SW 1271 (cell line): ENCODE measurements around the gene OTOG.

ENCODE experiments used
- DNase-seq, 2 experiments: peaks; one replicate each; lab custom pipeline; 2025; lab: John Stamatoyannopoulos, UW

Gene OTOG, protein sequence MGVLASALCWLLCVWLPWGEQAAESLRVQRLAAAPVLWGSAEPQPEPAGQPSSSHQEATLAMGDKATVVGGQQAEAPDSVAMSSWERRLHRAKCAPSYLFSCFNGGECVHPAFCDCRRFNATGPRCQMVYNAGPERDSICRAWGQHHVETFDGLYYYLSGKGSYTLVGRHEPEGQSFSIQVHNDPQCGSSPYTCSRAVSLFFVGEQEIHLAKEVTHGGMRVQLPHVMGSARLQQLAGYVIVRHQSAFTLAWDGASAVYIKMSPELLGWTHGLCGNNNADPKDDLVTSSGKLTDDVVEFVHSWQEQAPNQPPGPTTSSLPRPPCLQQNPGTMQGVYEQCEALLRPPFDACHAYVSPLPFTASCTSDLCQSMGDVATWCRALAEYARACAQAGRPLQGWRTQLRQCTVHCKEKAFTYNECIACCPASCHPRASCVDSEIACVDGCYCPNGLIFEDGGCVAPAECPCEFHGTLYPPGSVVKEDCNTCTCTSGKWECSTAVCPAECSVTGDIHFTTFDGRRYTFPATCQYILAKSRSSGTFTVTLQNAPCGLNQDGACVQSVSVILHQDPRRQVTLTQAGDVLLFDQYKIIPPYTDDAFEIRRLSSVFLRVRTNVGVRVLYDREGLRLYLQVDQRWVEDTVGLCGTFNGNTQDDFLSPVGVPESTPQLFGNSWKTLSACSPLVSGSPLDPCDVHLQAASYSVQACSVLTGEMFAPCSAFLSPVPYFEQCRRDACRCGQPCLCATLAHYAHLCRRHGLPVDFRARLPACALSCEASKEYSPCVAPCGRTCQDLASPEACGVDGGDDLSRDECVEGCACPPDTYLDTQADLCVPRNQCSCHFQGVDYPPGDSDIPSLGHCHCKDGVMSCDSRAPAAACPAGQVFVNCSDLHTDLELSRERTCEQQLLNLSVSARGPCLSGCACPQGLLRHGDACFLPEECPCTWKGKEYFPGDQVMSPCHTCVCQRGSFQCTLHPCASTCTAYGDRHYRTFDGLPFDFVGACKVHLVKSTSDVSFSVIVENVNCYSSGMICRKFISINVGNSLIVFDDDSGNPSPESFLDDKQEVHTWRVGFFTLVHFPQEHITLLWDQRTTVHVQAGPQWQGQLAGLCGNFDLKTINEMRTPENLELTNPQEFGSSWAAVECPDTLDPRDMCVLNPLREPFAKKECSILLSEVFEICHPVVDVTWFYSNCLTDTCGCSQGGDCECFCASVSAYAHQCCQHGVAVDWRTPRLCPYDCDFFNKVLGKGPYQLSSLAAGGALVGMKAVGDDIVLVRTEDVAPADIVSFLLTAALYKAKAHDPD (N-terminal part only)

DNA sequence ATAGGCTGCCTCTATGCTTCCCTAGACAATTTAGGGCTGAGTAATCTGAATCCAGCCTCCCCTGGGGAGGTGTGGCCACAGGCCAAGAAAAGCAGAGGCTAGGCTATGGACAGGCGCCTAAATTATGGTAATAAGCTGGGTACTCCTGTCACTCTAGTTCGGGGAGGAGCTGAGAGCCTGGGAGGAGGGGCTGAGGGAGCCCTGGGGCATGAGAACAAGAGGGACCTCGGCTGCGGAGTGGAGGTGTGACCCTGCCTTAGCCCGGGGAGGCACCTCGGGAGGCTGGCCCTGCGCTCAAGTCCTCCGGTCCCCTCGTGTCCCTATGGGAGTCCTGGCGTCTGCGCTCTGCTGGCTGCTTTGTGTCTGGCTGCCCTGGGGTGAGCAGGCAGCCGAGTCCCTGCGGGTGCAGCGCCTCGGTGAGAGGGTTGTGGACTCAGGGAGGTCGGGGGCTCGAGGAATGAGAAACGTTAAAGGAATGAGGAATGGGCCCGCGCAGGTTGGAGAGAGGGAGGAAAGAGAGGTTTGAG lies at the start of gene OTOG:
Gene OTOG, plus strand, starts transcription at position 209 of the 527 bp plus-strand sequence. Its CDS starts 114 bp downstream, at position 323.
- DNase-seq: no peak

DNA sequence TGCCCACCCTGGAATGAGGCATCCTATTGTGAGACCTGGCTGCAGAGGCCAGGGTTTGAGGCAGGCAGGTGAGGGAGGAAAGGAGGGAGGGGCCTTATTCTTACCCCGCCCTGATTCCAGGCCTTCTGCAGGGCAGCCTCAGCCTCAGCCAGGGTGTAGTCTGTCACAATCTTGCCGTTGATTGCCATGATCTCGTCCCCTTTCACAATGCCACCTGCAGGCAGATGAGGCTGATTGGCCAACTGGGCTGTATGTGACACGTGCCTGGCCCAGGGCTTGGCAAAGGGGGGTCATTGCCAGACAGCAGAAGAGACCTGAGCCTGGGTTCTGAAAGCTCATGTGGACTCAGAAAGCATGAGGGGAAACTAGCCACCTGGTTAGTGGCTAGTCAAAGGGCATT lies 49.0 kb upstream of the OTOG start:
- DNase-seq: no peak

DNA sequence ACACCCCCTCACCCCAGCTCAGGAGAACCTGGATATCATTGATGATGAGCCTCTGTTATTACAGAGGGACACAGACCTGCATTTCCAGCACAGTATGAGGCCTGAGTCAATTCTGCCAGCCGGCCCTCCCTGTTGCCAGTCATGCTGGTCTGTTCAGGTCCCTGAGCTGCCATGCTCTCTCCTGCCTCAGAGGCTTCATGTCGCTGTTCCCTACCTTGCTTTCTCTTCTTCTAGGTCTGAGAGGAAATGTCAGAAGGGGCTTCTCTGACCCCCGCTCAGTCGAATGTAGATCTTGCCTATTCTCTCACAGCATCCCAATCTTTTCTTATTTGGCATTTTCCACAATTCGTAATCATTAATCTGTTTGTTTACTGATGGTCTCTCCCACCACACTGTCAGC lies 48.6 kb upstream of the OTOG start:
- no peak for DNase-seq

DNA sequence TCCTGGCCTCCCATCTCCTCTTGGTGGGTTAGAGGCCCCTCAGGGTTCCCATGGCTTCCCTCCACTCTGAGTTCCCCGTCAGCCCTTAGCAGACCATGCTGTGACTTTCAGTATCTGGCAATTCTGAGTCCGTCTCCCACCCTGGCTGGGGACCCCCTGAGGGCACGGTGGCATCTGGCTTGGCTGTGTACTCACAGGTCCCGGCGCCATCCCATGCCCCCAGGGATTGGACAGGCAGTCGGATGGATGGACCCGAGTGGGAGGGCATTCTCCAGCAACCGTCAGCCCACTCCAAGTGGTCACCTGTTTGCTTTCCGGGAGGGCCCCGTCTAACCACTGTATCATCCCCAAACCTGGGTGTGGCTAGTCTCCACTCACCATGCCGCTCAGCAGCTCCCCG lies 46.4 kb upstream of the OTOG start:
- DNase-seq: no peak

DNA sequence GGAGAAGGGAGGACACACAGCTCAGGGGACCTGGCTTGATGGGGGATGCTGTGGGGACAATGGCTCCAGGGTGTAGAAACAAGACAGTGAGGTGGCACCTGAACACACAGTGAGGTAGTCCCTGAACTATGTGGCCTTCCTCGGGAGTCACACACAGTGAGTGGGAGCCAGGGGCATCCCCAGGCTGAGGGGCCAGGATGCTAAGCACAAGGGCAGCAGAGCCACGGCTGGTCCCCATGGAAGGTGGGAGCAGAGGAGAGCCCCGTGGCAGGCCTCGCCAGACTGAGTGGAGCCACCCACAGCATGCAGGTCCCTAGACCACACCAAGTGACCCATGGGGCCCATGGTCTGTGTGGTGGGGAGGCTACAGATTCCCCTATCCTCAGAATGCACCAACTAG lies 44.4 kb upstream of the OTOG start:
- DNase-seq: no peak

DNA sequence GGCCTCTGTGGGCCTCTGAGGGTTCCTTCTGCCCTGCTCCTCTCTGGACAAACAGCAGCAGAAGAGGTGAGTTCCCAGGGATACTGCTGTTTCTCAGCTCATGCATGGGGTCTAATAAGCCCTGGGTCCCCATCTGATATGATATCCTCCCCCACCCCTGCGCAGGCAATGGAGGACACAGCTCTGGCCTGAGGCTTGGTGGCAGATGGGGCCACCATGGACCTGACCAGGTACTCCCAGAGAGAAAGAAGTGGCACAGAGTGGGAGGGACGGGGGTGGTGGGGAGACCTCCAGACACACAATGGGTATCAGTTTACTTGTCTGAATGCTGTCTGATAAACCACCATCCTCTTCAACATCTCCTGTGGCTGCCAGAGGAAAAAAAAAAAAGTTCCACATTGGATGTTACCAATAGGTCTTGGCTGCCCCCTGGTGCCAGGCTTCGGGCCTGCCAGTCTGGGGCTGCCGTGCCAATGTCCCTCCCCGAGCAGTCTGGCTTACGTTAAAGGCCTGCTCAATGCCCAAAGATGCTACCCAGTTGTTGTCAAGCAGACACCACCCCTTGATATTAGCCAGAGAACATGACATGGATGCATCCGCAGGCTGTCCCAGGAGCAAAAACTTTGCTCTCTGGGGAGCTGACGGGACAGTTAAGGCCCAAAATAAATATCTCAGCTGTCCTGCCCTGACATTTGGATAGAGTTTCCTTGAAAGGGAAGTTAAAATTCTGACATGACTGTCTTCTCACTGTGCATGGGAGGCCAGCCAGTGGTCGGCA lies 42.5 kb upstream of the OTOG start:
- DNase-seq: peak in 1 of 2 experiments; percentile 53

DNA sequence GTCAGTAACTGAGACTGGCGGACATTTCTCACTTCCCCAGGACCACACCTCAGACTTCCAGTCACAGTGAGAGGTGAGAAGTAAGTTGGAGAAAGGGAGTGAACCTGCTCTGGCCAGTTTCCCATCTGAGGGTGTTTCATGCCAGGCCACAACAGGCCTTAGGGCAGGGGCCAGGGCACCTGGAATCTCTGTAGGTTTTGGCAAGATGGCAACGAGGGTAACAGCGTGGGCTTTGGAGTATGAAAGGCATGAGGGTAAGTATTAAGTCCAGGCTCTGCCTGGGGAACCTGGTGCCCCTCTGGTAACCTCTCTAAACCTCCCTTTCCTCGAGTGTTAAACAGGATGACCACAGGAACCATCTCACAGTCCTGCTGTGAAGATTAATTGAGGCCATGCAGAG lies 41.9 kb upstream of the OTOG start:
- DNase-seq: no peak

DNA sequence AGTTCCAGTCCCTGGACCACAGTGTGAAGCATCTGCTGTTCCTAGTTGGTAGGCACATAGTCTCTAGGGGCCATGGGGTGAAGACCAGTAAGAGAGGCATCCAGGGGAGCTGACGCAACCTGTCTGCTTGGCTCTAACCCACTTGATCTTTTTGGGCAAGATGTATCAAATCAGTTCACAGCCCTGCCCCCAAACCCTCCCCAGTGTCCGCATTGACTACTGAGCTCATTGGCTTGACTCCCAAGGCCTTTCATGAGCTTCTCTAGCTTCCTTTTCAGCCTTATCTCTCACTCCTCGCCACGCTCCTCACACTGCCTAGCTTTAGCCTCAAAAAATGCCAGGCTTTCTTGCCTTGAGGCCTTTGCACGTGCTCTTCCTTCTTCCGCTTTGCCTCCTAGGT lies 40.7 kb upstream of the OTOG start:
- no peak for DNase-seq

DNA sequence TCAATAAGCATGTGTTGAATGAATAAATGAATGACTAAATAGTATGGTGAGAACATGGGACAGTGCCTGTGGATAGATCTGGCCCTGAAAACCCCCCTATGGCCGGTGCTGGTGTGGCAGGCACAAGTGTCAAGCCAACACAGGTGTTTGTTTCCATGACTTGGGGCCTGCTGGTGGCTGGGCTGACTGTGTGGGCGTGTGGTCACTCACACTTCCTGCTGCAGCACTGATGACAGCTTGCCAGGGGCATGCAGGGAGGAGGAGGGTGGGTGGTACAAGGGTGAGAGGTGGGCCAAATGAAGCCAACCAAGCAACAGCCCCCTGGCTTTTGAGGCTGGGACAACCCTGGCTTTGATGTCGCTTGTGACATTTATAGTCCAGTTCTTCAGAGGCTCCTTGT lies 40.1 kb upstream of the OTOG start:
- no peak for DNase-seq

DNA sequence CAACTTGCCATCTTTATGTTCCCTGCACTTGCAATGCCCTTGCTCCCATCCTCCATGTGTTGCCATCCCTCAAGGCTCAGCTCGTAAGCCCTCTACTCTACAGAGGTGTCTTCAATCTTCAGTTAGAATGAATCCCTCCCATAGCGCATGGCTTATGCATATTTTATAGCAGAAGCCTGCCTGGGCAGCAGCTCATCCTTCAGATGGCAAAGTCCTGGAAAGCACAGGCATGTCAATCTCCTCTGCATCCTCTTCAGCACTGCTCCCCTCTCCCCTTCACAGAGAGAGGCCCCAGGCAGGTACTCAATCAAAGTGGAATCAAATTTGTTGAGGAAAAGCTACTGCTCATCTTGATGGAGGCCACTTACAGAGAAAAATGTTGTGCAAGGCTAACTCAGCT lies 39.3 kb upstream of the OTOG start:
- no peak for DNase-seq

DNA sequence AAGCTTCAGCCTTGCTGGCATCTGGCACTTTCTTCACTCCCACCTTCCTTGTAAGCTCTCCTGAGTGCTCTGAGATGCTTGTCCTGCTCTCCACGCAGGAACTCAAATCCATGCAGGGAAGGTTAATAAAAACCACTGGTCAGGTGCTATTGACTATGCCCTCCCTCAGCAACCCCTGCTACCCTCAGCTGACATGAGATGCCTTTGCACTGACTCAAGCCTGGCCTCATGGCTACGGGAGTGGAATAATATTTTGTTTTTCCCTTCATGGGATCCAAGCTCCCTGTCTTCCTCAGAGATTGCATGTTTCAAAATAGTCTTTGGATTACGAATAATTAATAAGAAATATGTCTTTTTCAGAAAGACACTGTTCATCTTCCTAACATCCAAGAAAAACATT lies 38.8 kb upstream of the OTOG start:
- no peak for DNase-seq

DNA sequence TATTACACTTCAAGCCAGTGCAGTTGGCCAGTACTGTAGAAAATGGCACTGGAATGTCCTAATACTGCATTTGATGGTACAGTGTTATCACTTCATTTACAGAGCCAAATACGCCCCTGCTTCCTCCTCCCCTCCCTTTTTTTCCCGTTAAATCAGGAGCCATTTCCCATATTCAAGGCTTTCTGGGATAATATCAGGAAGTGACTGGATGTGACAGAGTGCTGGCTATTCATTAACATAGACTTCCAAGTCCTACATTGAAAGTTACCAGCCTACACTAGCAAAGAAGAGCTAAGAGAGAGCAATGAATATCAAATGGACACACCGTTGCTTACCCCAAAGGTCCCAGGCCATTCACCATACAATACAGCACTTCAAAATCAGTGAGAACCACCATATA lies 38.3 kb upstream of the OTOG start:
- no peak for DNase-seq

DNA sequence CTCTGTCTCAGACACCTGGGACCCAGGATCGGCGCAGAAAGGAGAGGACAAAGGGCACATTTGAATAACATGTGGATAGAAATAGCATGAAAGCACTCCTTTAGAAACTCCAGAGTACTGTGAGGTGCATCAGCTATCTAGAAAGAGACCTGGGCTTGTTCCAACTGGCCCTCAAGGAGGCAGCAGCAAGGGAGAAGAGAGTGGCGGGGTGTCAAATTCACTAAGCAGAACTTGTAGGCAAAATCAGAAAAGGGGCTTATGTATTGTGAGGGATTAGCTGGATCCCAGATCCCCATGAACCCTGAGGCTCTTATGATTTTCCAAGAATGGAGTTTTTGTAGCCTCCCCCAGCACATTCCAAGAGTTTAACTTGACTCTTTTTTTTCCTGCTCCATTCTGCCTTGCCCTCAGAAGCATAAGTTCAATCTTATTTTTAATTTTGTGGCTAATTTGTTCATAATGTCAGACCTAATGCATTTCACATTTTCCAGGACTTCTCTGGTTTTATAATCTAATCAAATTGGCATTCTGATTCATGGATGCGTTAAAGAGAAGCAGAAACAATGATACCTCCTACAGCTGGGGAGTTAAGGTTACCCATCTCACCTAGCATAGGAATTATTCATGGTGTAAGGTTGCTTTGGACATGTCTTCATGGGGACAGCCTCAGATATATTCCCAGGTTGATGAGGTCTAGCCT lies 36.4 kb upstream of the OTOG start:
- DNase-seq: no peak

DNA sequence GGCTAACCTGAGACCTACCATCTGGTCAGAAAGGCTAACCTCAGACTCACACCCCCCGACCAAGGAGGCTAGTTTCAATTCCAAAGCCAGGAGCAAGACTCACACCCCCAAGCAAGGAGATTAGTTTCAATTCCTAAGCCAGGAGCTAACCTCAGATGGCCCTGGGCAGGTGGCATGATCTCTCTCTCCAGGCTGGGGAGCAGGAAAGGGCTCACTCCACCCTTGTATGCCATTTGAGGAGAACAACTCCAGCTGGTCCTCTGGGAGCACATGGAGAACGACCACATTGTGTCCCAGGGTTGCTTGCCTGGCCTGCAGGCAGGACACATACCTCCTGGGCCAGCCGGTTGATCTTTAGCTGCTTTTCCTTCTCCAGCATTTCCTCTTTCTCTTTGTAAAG lies 35.5 kb upstream of the OTOG start:
- no peak for DNase-seq

DNA sequence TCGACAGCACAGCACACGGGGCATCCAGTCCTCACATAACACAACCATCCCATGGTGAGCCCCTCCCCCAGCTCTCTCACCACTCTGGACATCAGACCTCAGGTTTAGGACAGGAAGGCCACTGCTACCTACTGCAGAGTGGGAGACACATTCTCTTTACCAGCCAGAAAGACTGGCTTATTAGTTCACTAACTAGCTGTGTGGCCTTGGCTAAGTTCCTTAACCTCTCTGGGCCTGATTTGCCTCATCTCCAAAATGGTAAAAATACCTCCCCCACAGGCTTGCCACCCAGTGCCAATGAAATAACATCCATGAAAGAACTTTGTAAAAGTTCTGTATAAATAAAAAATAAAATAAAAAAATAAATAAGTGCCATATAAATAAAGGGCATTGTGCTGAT lies 35.0 kb upstream of the OTOG start:
- DNase-seq: no peak

DNA sequence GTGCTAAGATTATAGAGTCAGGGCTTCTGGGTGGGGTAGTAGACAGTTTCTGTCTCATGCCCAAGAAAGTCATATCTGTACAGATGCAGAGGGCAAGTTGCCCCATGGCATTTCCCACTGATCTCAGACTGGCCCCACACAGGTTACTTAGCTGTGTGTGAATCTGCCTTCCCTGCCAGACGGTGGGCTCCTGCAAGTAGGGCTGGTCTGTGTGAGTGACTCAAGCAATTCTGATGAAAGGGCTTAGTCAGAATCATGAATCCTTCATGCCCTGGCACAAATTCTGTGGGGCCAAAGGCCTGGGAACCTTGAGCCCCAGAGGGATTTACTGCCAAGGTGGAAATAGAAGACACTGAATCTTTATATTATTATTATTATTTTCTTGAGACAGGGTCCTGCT lies 33.2 kb upstream of the OTOG start:
- no peak for DNase-seq

DNA sequence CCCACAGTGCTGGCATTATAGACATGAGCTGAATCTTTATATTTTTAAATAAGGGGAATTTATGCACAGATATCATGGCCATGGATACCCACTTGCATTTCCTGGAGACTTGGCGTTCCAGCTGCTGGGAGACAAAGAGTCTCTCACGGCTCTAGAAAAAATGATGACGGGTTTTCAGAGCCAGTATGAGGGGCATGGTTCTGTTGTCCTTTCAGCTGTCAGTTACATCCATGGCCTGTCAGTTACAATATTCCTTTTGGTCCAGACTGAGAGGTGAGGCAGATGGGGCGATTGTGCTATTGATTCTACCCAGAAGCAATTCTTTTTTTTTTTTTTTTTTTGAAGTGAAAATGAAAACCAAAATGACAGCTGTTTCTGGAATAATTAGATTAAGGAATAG lies 32.6 kb upstream of the OTOG start:
- no peak for DNase-seq

DNA sequence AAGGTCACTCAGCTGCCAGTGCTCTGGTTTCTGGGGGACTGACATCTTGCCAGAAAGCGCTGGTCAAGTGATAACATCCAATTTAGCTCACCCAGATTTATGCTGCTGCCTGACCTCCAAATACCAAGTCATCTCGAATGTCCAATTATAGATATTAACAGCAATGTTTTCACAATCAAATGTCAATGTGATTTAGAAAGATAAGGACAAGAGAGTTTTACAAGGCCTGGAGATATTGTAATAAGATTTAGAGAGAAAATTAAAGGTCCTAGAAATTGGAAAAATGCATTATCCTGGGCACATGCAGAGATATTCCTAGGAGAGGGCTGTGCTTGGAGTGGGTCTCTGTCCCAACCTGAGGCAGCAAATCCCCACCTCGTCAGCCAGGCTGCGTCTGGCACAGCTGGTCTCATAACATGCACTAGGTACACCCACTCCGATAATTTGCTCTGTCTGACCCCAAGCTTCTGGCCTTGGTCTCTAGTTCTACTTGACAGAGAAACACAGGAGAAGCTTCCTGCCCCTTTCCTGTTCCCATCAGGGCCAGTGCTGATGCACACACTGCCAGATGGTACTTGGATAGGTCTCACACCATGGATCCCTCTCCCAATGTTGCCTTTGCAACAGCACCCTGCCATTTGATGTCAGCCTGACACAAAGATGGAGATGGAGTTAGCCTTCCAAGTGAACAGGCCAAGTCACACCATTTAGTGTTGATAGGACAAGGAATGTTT lies 31.4 kb upstream of the OTOG start:
- DNase-seq: no peak

DNA sequence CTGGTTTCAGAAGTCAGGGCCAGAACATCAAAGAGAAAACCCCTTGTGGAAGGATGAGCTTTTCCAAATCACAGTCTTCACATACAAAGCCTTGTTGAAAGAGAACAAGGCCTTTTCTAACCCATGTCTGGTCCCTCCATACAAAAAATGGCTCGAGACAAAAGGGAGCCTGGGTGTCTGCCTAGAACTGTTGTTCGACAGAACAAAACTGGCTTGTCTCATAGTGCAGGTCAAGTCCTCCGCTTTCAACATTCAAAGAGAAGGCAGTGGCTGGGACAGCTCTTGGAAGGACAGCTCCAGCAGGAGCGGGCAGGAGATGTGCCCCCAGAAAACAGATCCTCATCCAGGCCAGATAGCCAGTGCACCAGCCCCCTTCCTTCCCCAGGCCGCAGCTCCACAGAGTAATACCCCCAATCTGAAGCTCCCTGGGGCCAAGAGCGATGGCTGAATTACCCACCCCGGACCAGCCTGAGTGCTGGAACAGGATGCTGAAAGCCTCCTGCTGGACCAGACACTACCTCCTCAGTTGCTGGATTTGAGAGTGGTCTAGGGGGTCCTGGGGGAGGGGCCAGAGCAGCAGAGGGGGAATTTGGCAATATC lies 30.4 kb upstream of the OTOG start:
- DNase-seq: no peak

DNA sequence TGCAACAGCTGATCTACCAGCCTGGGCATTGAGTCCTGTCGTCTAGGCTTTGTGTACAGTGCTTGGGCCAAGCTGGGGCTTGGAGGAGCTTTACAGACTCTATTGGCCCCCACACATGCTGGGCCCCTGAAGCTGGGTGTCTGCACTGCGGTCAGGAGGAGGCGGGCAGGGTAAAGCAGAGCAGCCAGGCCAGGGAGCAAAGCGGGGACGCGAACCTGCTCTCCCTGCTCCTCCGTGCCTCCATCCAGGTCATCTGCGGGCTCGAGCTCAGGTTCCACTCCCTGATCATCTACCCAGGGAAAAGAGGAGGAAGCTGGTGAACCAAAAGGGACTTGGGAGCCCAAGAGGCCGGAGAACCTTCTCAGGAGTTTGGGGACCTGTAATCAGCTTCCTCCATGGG lies 29.9 kb upstream of the OTOG start:
- DNase-seq: no peak
